ENCODE results near the gene CDK6. TPM values are rescaled to one million over a fixed set of nuclear protein-coding genes. Genes with fewer than 3 reads are reported as not detected.

Gene CDK6
- total RNA-seq, 1 experiment from 2014 or later, result 41.4 TPM

DNA sequence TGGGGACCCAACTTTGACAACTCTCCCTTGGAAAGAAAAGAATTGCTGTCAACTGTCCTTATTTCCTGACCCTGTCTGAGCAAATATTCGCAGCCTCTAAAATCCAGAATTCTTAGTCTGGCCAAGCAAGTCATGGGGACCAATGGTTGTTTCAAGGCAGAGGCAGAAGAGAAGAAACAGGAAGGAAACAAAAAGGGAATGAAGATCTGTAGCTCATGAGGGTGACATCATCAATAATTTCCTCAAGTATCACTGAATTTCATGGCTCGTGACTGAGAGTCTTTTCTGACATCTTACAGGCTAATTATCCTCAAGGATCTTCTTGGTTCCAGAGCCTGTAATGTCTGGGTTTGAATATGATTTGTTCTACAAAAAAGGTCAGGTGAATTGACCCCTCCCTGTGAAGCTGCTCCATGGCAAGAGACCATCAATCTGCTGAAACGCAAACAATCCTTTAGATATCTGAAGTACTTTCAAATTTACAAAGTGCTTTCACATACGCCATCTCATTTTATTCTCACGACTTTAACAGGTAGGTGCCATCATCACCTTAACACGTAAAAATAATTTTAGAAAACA is 5.8 kb downstream of the CDK6 start:
- no peak for DNase-seq (ENCODE audit: low read depth, low spot score)
- H3K4me3 ChIP-seq (replicated peaks in 1 of 2; ENCODE audit: low read depth in 1 of 2, low read length in 2 of 2), result no peak overlapping the region
- no peaks in the 10 kb centered on the region; the same call in 1 of the 2 replicates for H4K20me1 ChIP-seq (ENCODE audit: insufficient read depth)
- TF ChIP-seq POLR2AphosphoS5 (IDR thresholded peaks at IDR 0.05; ENCODE audit: low read depth, low read length) (no peak), YY1 (IDR thresholded peaks at IDR 0.05; ENCODE audit: extremely low read depth, insufficient replicate concordance, low read depth, low read length) (no peak), EZH2 (IDR thresholded peaks at IDR 0.05) (no peak)
- H2AFZ ChIP-seq (ENCODE audit: low read depth, low read length, poor library complexity, severe bottlenecking), result no peak overlapping the region
- ChIA-PET RAD21 (ENCODE audit: low non-redundant PET in 1 of 2, low total read pairs in 2 of 2, uncharacterized antibody in 2 of 2, unreplicated experiment in 2 of 2) (no interaction called here), CTCF (no interaction called here), POLR2A (no interaction called here)
- no peaks in the 10 kb centered on the region for H3K27me3 ChIP-seq (ENCODE audit: insufficient read depth, low read length)
- ATAC-seq, result no peak
- H3K27ac ChIP-seq (ENCODE audit: low read depth, low read length), result no peak overlapping the region
- no peaks in the 10 kb centered on the region for H3K9me2 ChIP-seq (ENCODE audit: insufficient read depth)
- intact Hi-C loops (cut with micrococcal nuclease), result loop anchor here (5.0 kb wide), 3 partner anchors 63 to 303 kb away; partner anchors contain the start of genes PEX1 and RBM48
- H3K4me1 ChIP-seq (ENCODE audit: control insufficient read depth in 1 of 2, insufficient read depth in 2 of 2, low read length in 2 of 2), result peaks cover 12 to 37% of the 10 kb centered on the region in 2 experiments
- peaks cover 0 to 12% of the 10 kb centered on the region in 2 experiments; a peak in 1 of 4 replicates for H3K36me3 ChIP-seq (ENCODE audit: control insufficient read depth in 1 of 2, insufficient read depth in 2 of 2, low read length in 2 of 2)
- no peaks in the 10 kb centered on the region for H3K9me3 ChIP-seq (ENCODE audit: control insufficient read depth in 1 of 2, insufficient read depth in 1 of 2, low read depth in 1 of 2, low read length in 2 of 2)
- H3K4me2 ChIP-seq (ENCODE audit: low read length), result no peak overlapping the region
- H3K9ac ChIP-seq (ENCODE audit: low read length), result no peak overlapping the region
- peaks cover 95% of the 10 kb centered on the region for H3K79me2 ChIP-seq (ENCODE audit: insufficient read depth, low read length)
- BruUV-seq (replicated peaks), result no TSS peak

DNA sequence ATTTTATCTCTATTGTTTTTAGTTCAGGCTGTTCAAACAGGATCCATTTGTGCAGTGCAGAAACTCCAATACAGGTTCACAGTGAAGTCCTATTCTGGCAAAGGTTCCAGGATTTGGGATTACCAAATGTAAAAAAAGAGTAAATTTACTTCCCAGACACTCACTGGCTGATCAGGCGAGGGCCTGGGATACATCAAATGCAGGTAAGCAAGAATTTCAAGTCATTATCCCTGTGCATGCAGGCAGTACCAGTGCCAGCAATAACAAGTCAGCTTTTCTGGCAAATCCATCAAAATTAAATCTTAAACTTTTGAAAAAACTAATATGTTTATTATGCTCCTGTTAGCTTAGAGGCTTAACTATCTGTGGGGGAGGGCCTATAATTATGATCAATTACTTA is 6.3 kb downstream of the CDK6 start:
- no TSS peak for BruUV-seq (replicated peaks)
- ChIA-PET RAD21 (ENCODE audit: low non-redundant PET in 1 of 2, low total read pairs in 2 of 2, uncharacterized antibody in 2 of 2, unreplicated experiment in 2 of 2) (no interaction called here), POLR2A (no interaction called here), CTCF (no interaction called here)
- H3K9ac ChIP-seq (ENCODE audit: low read length), result no peak overlapping the region
- DNase-seq (ENCODE audit: low read depth, low spot score) (no peak), ATAC-seq (no peak)
- H3K4me1 ChIP-seq (ENCODE audit: control insufficient read depth in 1 of 2, insufficient read depth in 2 of 2, low read length in 2 of 2), result peaks cover 12 to 37% of the 10 kb centered on the region in 2 experiments
- H3K27ac ChIP-seq (ENCODE audit: low read depth, low read length), result no peak overlapping the region
- H3K4me2 ChIP-seq (ENCODE audit: low read length), result no peak overlapping the region
- H3K79me2 ChIP-seq (ENCODE audit: insufficient read depth, low read length), result peaks cover 95% of the 10 kb centered on the region
- no peaks in the 10 kb centered on the region for H3K9me2 ChIP-seq (ENCODE audit: insufficient read depth)
- H3K36me3 ChIP-seq (ENCODE audit: control insufficient read depth in 1 of 2, insufficient read depth in 2 of 2, low read length in 2 of 2), result peaks cover 0 to 12% of the 10 kb centered on the region in 2 experiments; a peak in 1 of 4 replicates
- no peak overlapping the region for H3K4me3 ChIP-seq (replicated peaks in 1 of 2; ENCODE audit: low read depth in 1 of 2, low read length in 2 of 2)
- H3K9me3 ChIP-seq (ENCODE audit: control insufficient read depth in 1 of 2, insufficient read depth in 1 of 2, low read depth in 1 of 2, low read length in 2 of 2), result no peaks in the 10 kb centered on the region
- H2AFZ ChIP-seq (ENCODE audit: low read depth, low read length, poor library complexity, severe bottlenecking), result no peak overlapping the region
- H4K20me1 ChIP-seq (ENCODE audit: insufficient read depth), result no peaks in the 10 kb centered on the region; the same call in 1 of the 2 replicates
- H3K27me3 ChIP-seq (ENCODE audit: insufficient read depth, low read length), result no peaks in the 10 kb centered on the region
- TF ChIP-seq, protein P1, sequence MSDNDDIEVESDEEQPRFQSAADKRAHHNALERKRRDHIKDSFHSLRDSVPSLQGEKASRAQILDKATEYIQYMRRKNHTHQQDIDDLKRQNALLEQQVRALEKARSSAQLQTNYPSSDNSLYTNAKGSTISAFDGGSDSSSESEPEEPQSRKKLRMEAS (IDR thresholded peaks at IDR 0.05), result no peak
- TF ChIP-seq, protein P2, sequence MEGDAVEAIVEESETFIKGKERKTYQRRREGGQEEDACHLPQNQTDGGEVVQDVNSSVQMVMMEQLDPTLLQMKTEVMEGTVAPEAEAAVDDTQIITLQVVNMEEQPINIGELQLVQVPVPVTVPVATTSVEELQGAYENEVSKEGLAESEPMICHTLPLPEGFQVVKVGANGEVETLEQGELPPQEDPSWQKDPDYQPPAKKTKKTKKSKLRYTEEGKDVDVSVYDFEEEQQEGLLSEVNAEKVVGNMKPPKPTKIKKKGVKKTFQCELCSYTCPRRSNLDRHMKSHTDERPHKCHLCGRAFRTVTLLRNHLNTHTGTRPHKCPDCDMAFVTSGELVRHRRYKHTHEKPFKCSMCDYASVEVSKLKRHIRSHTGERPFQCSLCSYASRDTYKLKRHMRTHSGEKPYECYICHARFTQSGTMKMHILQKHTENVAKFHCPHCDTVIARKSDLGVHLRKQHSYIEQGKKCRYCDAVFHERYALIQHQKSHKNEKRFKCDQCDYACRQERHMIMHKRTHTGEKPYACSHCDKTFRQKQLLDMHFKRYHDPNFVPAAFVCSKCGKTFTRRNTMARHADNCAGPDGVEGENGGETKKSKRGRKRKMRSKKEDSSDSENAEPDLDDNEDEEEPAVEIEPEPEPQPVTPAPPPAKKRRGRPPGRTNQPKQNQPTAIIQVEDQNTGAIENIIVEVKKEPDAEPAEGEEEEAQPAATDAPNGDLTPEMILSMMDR (IDR thresholded peaks at IDR 0.05 in 2 of 3, conservative IDR thresholded peaks at IDR 0.05 in 1 of 3; ENCODE audit: borderline replicate concordance in 1 of 3, insufficient read depth in 1 of 3, low read depth in 2 of 3, low read length in 2 of 3), result no peak
- no peak for TF ChIP-seq EGR1 (IDR thresholded peaks at IDR 0.05; ENCODE audit: low read depth)
- TF ChIP-seq ZNF274 (IDR thresholded peaks at IDR 0.05; ENCODE audit: low read depth, low read length), result no peak
- TF ChIP-seq POLR2A (IDR thresholded peaks at IDR 0.05; ENCODE audit: borderline replicate concordance, extremely low read depth, insufficient read depth, insufficient read length), result no peak
- TF ChIP-seq POLR2AphosphoS5 (IDR thresholded peaks at IDR 0.05; ENCODE audit: low read depth, low read length), result no peak
- no peak for TF ChIP-seq JUND (IDR thresholded peaks at IDR 0.05)
- TF ChIP-seq EZH2 (IDR thresholded peaks at IDR 0.05), result no peak
- TF ChIP-seq, protein P3, sequence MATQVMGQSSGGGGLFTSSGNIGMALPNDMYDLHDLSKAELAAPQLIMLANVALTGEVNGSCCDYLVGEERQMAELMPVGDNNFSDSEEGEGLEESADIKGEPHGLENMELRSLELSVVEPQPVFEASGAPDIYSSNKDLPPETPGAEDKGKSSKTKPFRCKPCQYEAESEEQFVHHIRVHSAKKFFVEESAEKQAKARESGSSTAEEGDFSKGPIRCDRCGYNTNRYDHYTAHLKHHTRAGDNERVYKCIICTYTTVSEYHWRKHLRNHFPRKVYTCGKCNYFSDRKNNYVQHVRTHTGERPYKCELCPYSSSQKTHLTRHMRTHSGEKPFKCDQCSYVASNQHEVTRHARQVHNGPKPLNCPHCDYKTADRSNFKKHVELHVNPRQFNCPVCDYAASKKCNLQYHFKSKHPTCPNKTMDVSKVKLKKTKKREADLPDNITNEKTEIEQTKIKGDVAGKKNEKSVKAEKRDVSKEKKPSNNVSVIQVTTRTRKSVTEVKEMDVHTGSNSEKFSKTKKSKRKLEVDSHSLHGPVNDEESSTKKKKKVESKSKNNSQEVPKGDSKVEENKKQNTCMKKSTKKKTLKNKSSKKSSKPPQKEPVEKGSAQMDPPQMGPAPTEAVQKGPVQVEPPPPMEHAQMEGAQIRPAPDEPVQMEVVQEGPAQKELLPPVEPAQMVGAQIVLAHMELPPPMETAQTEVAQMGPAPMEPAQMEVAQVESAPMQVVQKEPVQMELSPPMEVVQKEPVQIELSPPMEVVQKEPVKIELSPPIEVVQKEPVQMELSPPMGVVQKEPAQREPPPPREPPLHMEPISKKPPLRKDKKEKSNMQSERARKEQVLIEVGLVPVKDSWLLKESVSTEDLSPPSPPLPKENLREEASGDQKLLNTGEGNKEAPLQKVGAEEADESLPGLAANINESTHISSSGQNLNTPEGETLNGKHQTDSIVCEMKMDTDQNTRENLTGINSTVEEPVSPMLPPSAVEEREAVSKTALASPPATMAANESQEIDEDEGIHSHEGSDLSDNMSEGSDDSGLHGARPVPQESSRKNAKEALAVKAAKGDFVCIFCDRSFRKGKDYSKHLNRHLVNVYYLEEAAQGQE (IDR thresholded peaks at IDR 0.05; ENCODE audit: low read depth), result no peak
- TF ChIP-seq EZH2phosphoT487 (IDR thresholded peaks at IDR 0.05; ENCODE audit: borderline replicate concordance), result no peak
- TF ChIP-seq SP1 (IDR thresholded peaks at IDR 0.05; ENCODE audit: low read depth), result no peak
- TF ChIP-seq, protein P4, sequence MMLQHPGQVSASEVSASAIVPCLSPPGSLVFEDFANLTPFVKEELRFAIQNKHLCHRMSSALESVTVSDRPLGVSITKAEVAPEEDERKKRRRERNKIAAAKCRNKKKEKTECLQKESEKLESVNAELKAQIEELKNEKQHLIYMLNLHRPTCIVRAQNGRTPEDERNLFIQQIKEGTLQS (IDR thresholded peaks at IDR 0.05), result no peak
- intact Hi-C loops (cut with micrococcal nuclease), result loop anchor here (5.0 kb wide), 3 partner anchors 63 to 303 kb away; partner anchors contain the start of genes PEX1 and RBM48

All from HCT116 (cell line).